ENCODE measurements around the gene OBSCN.

DNA sequence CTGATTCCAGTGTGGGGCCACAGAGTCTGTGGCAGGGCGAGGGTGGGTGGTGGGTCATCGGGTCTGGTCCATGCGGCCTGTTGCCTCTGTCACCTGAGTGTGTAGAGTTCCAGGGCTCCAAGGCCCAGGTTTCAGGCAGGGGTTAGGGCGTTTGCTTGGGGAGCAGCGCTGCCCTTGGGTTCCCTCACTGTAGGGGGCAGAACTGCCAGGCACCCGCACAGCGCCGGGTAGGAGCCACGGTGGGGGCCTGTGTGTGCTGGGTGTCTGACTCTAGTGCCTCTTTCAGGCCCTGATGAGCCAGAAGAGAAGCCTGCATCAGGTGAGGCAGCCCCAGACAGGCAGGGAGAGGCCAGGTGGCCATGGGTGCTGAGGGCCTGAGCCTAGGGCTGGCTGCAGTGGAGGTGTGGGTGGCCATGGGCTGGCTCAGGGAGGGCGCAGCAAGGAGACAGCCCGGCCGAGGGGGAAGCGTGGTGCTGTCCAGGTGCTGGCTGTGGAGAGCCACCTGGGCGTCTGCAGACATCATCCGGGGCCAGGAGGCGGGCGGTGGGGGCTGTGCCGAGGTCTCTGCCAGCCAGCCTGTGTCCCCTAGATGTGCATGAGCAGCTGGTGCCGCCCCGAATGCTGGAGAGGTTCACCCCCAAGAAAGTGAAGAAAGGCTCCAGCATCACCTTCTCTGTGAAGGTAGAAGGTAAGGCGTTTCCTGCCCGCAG is 126.5 kb downstream of the OBSCN start:
- TF ChIP-seq SIN3A (IDR thresholded peaks at IDR 0.05; ENCODE audit: borderline replicate concordance, insufficient read depth, low read length), result no peak
- no peak for TF ChIP-seq TAF1 (IDR thresholded peaks at IDR 0.05; ENCODE audit: borderline replicate concordance, insufficient read depth, low read length)
